ENCODE measurements around the gene RACGAP1.

The RACGAP1 gene, protein sequence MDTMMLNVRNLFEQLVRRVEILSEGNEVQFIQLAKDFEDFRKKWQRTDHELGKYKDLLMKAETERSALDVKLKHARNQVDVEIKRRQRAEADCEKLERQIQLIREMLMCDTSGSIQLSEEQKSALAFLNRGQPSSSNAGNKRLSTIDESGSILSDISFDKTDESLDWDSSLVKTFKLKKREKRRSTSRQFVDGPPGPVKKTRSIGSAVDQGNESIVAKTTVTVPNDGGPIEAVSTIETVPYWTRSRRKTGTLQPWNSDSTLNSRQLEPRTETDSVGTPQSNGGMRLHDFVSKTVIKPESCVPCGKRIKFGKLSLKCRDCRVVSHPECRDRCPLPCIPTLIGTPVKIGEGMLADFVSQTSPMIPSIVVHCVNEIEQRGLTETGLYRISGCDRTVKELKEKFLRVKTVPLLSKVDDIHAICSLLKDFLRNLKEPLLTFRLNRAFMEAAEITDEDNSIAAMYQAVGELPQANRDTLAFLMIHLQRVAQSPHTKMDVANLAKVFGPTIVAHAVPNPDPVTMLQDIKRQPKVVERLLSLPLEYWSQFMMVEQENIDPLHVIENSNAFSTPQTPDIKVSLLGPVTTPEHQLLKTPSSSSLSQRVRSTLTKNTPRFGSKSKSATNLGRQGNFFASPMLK

DNA sequence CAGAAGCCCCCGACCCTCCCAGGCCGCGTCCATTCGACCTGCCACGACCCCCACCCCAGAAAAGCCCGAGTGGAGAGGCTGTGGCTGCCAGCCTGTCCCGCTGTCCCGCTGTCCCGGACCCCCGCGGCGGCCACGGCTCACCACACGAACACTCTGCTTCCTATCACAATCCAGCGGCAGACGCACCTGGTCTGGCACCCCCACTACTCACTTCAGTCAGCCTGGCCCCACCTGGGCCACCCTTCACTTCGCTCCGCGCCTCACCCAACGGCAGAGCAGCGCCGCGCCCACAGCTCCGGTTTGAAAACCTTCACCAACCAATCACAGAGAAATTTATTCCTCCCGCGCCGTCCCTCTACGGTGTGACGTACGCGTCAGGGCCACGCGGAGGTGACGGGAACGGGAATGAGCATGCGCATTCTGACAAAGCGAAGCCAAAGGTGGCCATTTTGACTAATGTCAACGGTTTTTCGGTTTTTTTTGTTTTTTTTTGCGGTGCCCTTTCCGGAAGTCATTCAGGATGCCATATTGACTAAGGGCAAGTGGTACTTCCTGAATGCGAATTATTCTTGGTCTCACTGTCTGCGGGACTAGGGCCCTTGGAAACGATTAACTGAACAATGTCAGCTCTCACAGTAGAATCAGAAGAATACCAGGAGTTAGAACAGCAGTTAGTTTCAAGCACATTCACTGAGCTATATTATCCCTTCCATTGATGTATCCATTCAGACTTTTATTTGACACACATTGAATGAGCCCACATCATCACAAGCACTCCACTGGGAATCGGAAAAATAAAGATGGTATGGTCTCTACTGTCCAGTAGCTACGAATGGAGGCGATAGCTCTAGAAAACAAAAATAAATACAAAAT, at the start of gene RACGAP1:
RACGAP1 (minus strand) TSS at position 308 of the 873 bp plus-strand sequence. CDS start 8,779 bp downstream, outside the sequence.
- peak; percentile 81 to 96 for DNase-seq (ENCODE audit: low spot score in 2 of 2)
- Mint-ChIP-seq H3K27ac (peak within 1 kb of the TSS; percentile 88), H3K27me3 (peaks cover 2% of the 10 kb centered on the region), H3K4me3 (peak within 1 kb of the TSS; percentile 94), H3K9me3 (peaks cover 3% of the 10 kb centered on the region), H3K4me1 (peaks cover 9% of the 10 kb centered on the region), H3K36me3 (peaks cover 2% of the 10 kb centered on the region)
- peak; percentile 93 for ATAC-seq (ENCODE audit: low read depth)

DNA sequence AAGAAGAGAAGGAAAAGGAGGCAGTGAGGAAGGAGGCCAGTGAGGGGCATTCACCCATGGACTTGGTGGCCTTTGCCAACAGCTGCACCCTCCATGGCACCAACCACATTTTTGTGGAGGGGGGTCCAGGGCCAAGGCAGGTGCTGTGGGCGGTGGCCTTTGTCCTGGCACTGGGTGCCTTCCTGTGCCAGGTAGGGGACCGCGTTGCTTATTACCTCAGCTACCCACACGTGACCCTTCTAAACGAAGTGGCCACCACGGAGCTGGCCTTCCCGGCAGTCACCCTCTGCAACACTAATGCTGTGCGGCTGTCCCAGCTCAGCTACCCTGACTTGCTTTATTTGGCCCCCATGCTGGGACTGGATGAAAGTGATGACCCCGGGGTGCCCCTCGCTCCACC, 48.4 kb upstream of the RACGAP1 start:
- no peak for ATAC-seq (ENCODE audit: low read depth)
- peaks cover 7% of the 10 kb centered on the region for H3K27me3 Mint-ChIP-seq
- no peaks in the 10 kb centered on the region for H3K9me3 Mint-ChIP-seq
- H3K36me3 Mint-ChIP-seq, result no peaks in the 10 kb centered on the region
- no peak for DNase-seq (ENCODE audit: low spot score in 2 of 2)
- no peak overlapping the region for H3K4me3 Mint-ChIP-seq
- peaks cover 9% of the 10 kb centered on the region for H3K4me1 Mint-ChIP-seq
- no peak overlapping the region for H3K27ac Mint-ChIP-seq

DNA sequence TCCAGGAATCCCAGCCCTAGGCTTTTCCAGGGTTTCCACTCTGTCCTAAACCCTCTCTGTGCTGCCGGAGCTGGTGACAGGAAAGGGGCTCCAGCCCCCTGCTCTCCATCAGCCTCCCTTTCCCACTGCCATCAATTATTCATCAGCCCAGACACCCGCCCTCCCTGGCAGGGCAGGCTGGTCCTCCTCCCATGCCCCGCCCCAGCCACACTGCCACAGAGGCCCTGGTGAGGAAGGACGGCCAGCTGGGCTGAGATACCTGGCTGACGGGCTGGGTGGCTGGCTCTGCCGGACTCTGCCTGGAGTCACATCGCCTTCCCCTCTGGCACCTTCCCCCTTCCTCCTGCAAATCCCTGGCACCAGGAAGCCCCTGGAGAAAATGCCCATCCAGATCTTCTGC, 47.9 kb upstream of the RACGAP1 start:
- ATAC-seq (ENCODE audit: low read depth) (no peak), DNase-seq (ENCODE audit: low spot score in 2 of 2) (no peak)
- H3K36me3 Mint-ChIP-seq, result no peaks in the 10 kb centered on the region
- no peaks in the 10 kb centered on the region for H3K9me3 Mint-ChIP-seq
- H3K4me1 Mint-ChIP-seq, result peaks cover 9% of the 10 kb centered on the region
- no peak overlapping the region for H3K27ac Mint-ChIP-seq
- peaks cover 6% of the 10 kb centered on the region for H3K27me3 Mint-ChIP-seq
- no peak overlapping the region for H3K4me3 Mint-ChIP-seq

DNA sequence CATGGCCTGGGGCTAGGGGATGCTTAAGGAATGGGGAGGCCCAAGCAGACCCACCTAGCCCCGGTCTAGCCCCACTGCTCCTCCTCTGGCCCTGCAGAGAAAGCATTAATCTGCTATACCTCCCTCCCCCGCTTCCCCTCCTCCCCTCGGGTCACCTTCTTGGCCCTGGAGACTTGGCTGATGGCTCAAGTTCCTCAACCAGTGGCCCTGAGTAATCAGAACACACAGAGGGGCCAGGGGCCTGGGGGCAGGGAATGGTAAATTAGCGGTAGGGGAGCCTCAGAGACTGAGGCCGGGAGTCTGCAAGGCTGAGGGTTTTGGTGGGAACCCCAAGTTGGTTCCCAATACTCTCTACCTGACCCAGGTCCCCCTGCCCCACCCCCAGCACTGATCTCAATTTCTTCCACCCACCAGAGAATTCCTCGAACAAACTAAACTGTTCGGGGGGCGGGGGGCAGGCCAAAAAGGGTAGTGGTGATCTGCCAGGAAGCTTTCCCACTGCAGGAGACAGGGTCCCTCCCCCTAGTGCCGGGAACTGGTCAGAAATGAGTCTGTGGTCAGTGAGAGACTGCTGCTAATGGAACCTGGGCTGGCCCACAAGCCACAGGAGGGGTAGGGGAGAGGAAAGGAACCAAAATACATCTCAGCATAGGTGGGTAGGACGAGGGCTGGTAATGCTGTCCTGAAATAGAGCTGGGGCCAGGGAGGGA, 47.1 kb upstream of the RACGAP1 start:
- no peak overlapping the region for H3K27ac Mint-ChIP-seq
- DNase-seq (ENCODE audit: low spot score in 2 of 2), result no peak
- ATAC-seq (ENCODE audit: low read depth), result no peak
- H3K27me3 Mint-ChIP-seq, result peaks cover 6% of the 10 kb centered on the region
- no peak overlapping the region for H3K4me3 Mint-ChIP-seq
- no peaks in the 10 kb centered on the region for H3K36me3 Mint-ChIP-seq
- no peaks in the 10 kb centered on the region for H3K9me3 Mint-ChIP-seq
- peaks cover 9% of the 10 kb centered on the region for H3K4me1 Mint-ChIP-seq

DNA sequence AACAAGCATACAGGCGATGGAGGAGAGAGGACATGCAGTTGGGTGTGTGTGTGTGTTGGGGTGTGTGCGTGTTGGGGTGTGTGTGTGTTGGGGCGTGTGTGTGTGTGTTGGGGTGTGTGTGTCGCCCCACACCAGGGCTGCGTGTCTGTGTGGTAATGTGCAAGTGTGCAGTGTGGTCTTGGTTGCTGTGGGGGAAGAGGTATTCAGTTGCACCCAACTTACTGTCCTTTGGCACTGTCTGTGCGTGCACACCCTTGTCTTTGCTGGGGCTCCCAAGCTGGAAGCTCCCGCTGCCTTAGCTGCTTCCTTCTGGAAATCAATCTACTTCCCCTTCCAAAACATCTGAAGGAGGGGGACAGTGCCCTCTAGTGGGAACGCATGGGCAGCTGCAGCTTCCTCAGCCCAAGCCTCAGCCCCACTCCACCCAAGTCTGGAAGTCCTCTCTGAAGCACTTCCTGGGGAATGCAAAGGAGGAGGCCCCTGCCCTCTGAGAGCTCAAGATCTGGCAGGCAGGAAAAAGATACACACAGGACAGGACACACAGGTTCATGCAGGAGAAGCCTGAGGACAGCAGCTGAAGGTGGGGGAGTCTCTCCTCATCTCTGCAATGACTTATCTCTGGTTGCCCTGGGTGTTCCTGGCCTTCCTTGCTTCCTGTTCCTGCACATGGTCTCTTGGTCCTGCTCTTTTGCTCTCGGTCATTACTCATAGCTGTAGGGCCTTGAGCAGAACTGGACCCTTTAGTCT, 45.2 kb upstream of the RACGAP1 start:
- H3K9me3 Mint-ChIP-seq, result no peaks in the 10 kb centered on the region
- H3K36me3 Mint-ChIP-seq, result no peaks in the 10 kb centered on the region
- no peak overlapping the region for H3K4me3 Mint-ChIP-seq
- ATAC-seq (ENCODE audit: low read depth) (peak; percentile 63), DNase-seq (ENCODE audit: low spot score in 2 of 2) (peak; percentile 62 to 69)
- no peak overlapping the region for H3K27ac Mint-ChIP-seq
- H3K27me3 Mint-ChIP-seq, result peaks cover 6% of the 10 kb centered on the region
- peaks cover 9% of the 10 kb centered on the region for H3K4me1 Mint-ChIP-seq

DNA sequence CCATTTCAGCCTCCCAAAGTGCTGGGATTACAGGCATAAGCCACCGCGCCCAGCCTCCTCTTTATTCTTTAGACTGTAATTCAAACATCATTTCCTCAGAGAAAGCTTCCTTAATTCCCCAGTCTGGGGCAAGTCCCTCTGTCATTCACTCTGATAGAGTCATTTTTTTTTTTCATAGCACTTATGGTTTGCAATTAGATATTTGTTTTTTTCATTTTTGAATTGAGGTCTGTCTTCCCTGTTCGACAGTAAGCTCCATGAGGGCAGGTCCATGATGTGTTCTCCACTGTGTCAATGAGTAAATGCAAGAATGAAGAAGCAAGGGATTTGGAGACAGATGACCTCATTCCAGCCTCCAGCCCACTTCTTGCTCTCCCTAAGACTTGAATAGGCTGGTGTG, 44.2 kb upstream of the RACGAP1 start:
- peaks cover 6% of the 10 kb centered on the region for H3K27me3 Mint-ChIP-seq
- DNase-seq (ENCODE audit: low spot score in 2 of 2), result no peak
- H3K27ac Mint-ChIP-seq, result no peak overlapping the region
- H3K4me1 Mint-ChIP-seq, result peaks cover 7% of the 10 kb centered on the region
- no peak overlapping the region for H3K4me3 Mint-ChIP-seq
- H3K36me3 Mint-ChIP-seq, result no peaks in the 10 kb centered on the region
- no peaks in the 10 kb centered on the region for H3K9me3 Mint-ChIP-seq
- no peak for ATAC-seq (ENCODE audit: low read depth)

DNA sequence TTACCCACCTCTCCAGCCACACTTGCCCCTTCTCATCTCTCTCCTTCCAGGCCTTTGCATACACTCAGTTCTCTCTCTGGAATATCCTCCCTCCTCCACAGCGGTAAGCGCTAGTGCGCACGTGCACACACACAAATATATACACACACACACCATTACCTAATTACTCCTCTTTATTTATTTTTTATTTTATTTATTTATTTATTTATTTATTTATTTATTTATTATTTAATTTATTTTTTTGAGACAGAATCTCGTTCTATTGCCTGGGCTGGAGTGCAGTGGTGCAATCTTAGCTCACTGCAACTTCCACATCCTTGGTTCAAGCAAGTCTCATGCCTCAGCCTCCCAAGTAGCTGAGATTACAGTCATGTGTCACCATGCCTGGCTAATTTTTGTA, 43.8 kb upstream of the RACGAP1 start:
- no peaks in the 10 kb centered on the region for H3K9me3 Mint-ChIP-seq
- H3K27ac Mint-ChIP-seq, result no peak overlapping the region
- DNase-seq (ENCODE audit: low spot score in 2 of 2), result no peak
- H3K4me3 Mint-ChIP-seq, result no peak overlapping the region
- H3K36me3 Mint-ChIP-seq, result no peaks in the 10 kb centered on the region
- peaks cover 7% of the 10 kb centered on the region for H3K27me3 Mint-ChIP-seq
- ATAC-seq (ENCODE audit: low read depth), result no peak
- H3K4me1 Mint-ChIP-seq, result peaks cover 7% of the 10 kb centered on the region

DNA sequence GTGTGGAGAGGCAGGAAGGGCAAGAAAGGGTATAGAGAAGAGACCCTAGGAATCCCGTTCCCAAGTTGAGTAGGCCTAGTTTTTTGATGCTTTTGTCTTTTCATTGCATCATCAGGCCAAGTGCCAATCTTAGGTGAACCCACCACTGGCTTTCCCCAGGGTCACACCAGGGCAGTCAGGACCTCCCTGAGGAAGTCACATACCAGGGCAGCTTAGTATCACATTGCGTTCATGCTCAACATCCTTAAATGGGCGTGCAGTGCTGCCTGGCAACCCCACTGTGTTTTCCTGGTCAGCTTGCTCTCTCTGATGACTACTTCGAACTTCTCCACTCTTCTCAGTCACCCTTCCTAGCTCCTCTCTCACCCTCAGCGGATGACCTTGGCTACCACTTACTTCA, 41.1 kb upstream of the RACGAP1 start:
- Mint-ChIP-seq H3K27me3 (peaks cover 11% of the 10 kb centered on the region), H3K4me1 (peaks cover 7% of the 10 kb centered on the region), H3K9me3 (no peaks in the 10 kb centered on the region), H3K36me3 (no peaks in the 10 kb centered on the region), H3K4me3 (no peak overlapping the region), H3K27ac (no peak overlapping the region)
- ATAC-seq (ENCODE audit: low read depth) (peak; percentile 37), DNase-seq (ENCODE audit: low spot score in 2 of 2) (no peak)

DNA sequence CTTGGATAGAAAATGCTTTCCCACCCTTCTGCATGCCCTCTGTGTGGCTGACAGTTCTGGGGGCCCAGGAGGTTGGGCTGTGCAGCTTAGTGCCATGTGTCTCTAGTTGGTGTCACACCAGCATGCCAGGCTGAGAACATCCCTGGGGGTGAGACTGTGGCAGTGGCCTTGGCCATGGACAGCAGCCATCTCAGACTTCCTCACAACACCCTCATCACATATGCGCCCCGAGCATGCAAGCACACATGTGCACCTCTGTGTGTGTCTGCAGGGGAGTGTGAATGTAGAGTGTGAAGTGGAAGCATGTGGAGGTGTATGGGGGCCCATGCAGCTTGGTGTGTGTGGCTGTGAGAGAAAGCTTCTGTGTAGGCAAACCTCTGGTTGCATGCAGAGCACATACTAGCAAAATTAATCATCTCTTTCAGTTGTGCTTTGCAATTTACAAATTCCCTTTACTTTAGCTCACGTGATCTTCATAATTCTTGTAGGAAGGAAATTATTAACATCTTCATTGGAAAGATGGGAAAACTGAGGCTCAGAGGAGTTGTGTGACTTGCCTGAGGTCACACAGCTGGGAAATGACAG, 40.5 kb upstream of the RACGAP1 start:
- Mint-ChIP-seq H3K9me3 (no peaks in the 10 kb centered on the region), H3K36me3 (no peaks in the 10 kb centered on the region), H3K4me1 (peaks cover 7% of the 10 kb centered on the region), H3K27ac (no peak overlapping the region), H3K4me3 (no peak overlapping the region), H3K27me3 (peaks cover 16% of the 10 kb centered on the region)
- ATAC-seq (ENCODE audit: low read depth) (no peak), DNase-seq (ENCODE audit: low spot score in 2 of 2) (no peak)

DNA sequence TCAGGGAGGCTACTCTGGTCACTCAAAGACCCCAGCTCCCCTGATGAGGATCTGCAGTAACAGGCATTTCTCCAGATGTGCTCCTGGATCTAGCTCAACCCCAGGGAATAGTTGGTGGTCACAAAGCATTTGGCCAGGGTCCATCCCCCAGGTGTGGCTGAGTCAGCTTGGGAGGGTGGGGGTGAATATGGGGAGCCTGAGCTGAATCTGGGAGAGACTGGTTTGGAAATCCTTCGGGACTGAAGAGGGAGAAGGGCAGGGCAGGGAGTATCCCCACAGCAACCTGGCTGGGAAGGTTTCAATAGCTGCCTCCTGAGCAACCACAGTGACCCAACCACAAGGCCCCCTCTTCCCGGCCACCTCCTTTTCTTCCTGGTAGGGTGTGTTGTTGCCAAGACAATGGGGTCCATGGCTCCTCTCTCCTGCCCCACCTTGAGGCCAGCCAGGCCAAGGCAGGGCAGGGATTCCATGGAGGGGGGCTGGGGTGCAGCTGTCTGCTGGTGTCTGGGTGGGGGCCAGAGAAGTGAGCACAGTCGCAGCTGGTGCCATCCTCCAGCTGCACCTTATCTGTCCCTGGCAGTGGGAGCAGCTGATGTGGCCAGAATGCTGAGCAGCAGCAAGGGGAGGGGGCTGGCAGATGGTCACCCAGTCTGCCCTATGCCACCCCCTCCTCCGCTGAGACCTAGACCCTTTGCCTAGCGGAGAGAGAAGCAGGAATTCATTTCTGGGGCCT, 37.6 kb upstream of the RACGAP1 start:
- H3K27ac Mint-ChIP-seq, result no peak overlapping the region
- H3K4me1 Mint-ChIP-seq, result no peaks in the 10 kb centered on the region
- DNase-seq (ENCODE audit: low spot score in 2 of 2) (no peak), ATAC-seq (ENCODE audit: low read depth) (no peak)
- no peak overlapping the region for H3K4me3 Mint-ChIP-seq
- no peaks in the 10 kb centered on the region for H3K9me3 Mint-ChIP-seq
- peaks cover 23% of the 10 kb centered on the region for H3K27me3 Mint-ChIP-seq
- no peaks in the 10 kb centered on the region for H3K36me3 Mint-ChIP-seq

DNA sequence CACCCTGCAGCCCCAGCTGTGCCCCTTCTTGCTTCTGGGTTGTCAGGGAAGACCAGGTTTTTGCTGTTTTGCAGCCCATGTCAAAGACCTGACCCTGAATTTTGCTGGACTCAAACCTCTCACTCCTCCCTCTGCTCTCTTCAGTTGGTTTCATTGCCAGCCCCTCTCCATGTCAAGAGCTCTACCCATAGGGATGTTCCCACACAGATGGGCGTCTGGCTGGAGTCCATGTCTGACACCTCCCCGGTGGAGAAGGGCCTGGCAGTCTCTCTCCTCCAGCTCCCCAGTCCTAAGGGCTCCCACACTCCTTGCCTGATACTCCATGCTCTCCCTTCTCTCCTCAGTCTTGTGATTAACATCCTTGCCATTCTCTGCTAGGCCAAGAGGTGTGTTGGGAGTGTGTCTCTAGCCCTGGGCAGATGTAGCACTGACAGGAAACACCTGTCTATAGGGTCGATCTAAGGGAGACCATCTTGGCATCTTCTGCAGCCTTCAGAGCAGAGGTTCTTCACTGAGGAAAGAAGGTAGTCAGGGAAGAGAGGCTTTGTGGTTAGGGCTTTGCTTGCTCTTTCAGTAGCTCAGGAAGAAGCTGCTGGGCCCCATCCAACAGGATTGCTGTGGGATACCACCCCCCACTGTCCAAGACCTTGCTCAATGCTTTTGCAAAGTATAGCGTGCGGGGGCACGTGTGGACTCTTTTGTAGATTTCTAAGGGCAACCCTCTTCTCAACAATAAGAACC, 36.8 kb upstream of the RACGAP1 start:
- H3K27me3 Mint-ChIP-seq, result peaks cover 24% of the 10 kb centered on the region
- H3K4me3 Mint-ChIP-seq, result no peak overlapping the region
- DNase-seq (ENCODE audit: low spot score in 2 of 2) (no peak), ATAC-seq (ENCODE audit: low read depth) (no peak)
- no peaks in the 10 kb centered on the region for H3K36me3 Mint-ChIP-seq
- H3K27ac Mint-ChIP-seq, result no peak overlapping the region
- H3K9me3 Mint-ChIP-seq, result no peaks in the 10 kb centered on the region
- H3K4me1 Mint-ChIP-seq, result peaks cover 1% of the 10 kb centered on the region

DNA sequence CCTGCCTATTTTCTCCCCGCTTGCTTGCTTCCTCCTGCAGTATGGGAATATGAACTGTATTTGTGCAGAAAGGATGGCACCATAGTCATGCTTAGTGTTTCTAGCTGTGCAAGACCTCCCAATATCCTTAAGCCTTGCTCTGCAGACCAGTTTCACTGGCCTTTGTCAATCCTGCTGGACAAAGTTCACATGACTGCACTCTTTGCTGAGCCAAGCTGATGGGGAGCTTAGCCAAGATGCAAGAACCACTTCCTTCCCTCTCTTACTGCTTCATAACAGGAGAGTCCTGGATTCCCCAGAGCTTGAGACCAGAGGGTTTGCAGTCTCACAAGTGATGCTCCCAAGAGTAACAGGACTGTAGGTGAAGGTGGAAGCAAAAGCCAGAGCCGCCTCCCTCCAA, 35.9 kb upstream of the RACGAP1 start:
- Mint-ChIP-seq H3K27ac (no peak overlapping the region), H3K4me3 (no peak overlapping the region)
- ATAC-seq (ENCODE audit: low read depth), result no peak

More for the DNA sequence above, 35.9 kb upstream of the RACGAP1 start:
- no peak for DNase-seq (ENCODE audit: low spot score in 2 of 2)
- Mint-ChIP-seq H3K4me1 (peaks cover 9% of the 10 kb centered on the region), H3K27me3 (peaks cover 31% of the 10 kb centered on the region), H3K36me3 (no peaks in the 10 kb centered on the region), H3K9me3 (no peaks in the 10 kb centered on the region)

Measured in memory B cell (primary cell).